ENCODE measurements around the gene HPS6. TPM values are rescaled to one million over a fixed set of nuclear protein-coding genes. Genes with fewer than 3 reads are reported as not detected.

HPS6 gene
- total RNA-seq, 1 donor from 2014 or later = 22.8 TPM

DNA sequence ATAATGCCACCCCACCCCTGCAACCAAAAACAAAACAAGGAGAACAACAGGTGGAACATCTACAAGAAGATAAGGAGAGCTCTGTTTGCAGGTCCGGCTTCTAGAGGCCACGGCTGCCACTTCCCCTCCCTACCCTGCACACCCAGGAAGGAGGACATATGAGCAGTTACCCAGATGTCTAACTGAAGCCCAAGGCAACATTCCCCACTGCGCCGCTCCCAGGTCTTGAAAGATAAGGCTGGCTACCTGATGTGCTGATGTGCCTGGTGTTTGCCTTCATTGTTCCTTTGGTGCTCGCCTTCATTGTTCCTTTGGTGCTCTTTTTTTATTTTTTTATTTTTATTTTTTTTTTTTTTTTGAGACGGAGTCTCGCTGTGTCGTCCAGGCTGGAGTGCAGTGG is 21.0 kb downstream of the HPS6 start:
- intact Hi-C loops (cut with micrococcal nuclease) = no loop called here
- Mint-ChIP-seq H3K4me3 (no peak overlapping the region), H3K27ac (no peak overlapping the region), H3K36me3 (ENCODE audit: low read depth) (no peaks in the 10 kb centered on the region), H3K9me3 (no peaks in the 10 kb centered on the region), H3K27me3 (no peaks in the 10 kb centered on the region), H3K4me1 (no peaks in the 10 kb centered on the region)
- ChIA-PET POLR2A (interaction anchor here (1.4 kb wide), 1 partner anchor 268 kb away, joined by 8 read pairs; the partner anchor contains the start of gene OGA), CTCF (no interaction called here)
- no peak for DNase-seq
- ATAC-seq (ENCODE audit: low read depth) = no peak
- TF ChIP-seq, protein P1, sequence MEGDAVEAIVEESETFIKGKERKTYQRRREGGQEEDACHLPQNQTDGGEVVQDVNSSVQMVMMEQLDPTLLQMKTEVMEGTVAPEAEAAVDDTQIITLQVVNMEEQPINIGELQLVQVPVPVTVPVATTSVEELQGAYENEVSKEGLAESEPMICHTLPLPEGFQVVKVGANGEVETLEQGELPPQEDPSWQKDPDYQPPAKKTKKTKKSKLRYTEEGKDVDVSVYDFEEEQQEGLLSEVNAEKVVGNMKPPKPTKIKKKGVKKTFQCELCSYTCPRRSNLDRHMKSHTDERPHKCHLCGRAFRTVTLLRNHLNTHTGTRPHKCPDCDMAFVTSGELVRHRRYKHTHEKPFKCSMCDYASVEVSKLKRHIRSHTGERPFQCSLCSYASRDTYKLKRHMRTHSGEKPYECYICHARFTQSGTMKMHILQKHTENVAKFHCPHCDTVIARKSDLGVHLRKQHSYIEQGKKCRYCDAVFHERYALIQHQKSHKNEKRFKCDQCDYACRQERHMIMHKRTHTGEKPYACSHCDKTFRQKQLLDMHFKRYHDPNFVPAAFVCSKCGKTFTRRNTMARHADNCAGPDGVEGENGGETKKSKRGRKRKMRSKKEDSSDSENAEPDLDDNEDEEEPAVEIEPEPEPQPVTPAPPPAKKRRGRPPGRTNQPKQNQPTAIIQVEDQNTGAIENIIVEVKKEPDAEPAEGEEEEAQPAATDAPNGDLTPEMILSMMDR (IDR thresholded peaks at IDR 0.05) = no peak

DNA sequence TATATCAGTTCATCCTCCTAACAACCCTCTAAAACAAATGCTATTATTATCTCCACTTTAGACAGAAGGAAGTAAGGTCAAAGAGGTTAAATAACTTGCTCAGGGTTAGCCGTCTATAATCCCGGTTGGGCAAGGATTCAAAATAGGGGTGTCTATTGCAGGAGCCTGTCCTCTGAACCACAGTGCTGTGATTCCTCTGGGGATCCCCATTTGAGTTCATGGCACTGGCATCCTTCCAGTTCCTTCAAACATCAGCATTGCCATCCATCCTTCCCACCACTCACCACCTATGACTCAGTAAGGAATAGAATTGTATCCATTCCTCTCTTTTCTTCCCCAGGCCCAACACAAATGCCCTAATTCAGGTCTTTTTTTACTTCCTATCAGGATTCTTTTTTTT is 25.6 kb downstream of the HPS6 start:
- no peaks in the 10 kb centered on the region for H3K4me1 Mint-ChIP-seq
- no peak overlapping the region for H3K4me3 Mint-ChIP-seq
- H3K27me3 Mint-ChIP-seq = no peaks in the 10 kb centered on the region
- no peak for DNase-seq
- no peak for ATAC-seq (ENCODE audit: low read depth)
- H3K9me3 Mint-ChIP-seq = no peaks in the 10 kb centered on the region
- CTCF ChIA-PET = no interaction called here
- TF ChIP-seq, protein P1 (IDR thresholded peaks at IDR 0.05) = no peak
- no peak overlapping the region for H3K27ac Mint-ChIP-seq
- intact Hi-C loops (cut with micrococcal nuclease) = no loop called here
- POLR2A ChIA-PET = no interaction called here
- no peaks in the 10 kb centered on the region for H3K36me3 Mint-ChIP-seq (ENCODE audit: low read depth)

DNA sequence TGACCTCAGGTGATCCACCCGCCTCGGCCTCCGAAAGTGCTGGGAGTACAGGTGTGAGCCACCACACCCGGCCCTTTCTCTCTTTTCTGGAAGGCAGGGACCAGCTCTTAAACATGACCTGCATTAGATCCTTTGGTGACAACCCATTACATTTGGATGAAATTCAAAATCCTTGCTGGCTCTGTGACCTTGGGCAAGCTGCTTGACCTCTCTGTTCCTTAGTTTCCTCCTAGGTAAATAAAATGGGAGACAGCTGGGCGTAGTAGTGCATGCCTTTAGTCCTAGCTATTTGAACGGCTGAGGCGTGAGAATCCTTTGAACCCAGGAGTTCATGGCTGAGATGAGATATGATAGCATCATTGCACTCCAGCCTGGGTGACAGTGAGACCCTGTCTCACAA is 31.3 kb downstream of the HPS6 start:
- Mint-ChIP-seq H3K27ac (no peak overlapping the region), H3K27me3 (no peaks in the 10 kb centered on the region), H3K4me3 (no peak overlapping the region), H3K4me1 (no peaks in the 10 kb centered on the region), H3K36me3 (ENCODE audit: low read depth) (no peaks in the 10 kb centered on the region), H3K9me3 (no peaks in the 10 kb centered on the region)
- no peak for ATAC-seq (ENCODE audit: low read depth)
- TF ChIP-seq, protein P1 (IDR thresholded peaks at IDR 0.05) = no peak
- intact Hi-C loops (cut with micrococcal nuclease) = no loop called here
- ChIA-PET POLR2A (no interaction called here), CTCF (no interaction called here)
- no peak for DNase-seq

DNA sequence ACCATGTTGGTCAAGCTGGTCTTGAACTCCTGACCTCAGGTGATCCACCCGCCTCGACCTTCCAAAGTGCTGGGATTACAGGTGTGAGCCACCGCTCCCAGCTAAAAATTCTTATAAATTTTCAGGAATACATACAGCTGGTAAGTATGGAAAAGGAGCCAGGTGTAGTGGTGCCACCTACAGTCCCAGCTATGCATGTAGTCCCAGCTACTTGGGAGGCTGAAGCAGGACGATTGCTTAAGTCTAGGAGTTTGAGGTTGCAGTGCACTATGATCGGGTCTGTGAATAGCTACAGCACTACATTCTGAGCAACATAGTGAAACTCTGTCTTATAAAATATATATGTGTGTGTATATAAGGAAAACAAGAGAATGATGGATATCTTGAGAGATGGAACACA is 36.0 kb downstream of the HPS6 start:
- intact Hi-C loops (cut with micrococcal nuclease) = no loop called here
- Mint-ChIP-seq H3K27ac (no peak overlapping the region), H3K36me3 (ENCODE audit: low read depth) (peaks cover 4% of the 10 kb centered on the region), H3K27me3 (no peaks in the 10 kb centered on the region), H3K4me1 (peaks cover 1% of the 10 kb centered on the region), H3K4me3 (no peak overlapping the region), H3K9me3 (no peaks in the 10 kb centered on the region)
- CTCF ChIA-PET = interaction anchor here (1.2 kb wide), 1 partner anchor 28 kb away, joined by 3 read pairs; no protein-coding TSS in a partner anchor
- DNase-seq (no peak), ATAC-seq (ENCODE audit: low read depth) (no peak)
- TF ChIP-seq, protein P1 (IDR thresholded peaks at IDR 0.05) = no peak
- POLR2A ChIA-PET = interaction anchor here (0.8 kb wide), 2 partner anchors 46 to 602 kb away, joined by 6 to 9 read pairs; no protein-coding TSS in a partner anchor

DNA sequence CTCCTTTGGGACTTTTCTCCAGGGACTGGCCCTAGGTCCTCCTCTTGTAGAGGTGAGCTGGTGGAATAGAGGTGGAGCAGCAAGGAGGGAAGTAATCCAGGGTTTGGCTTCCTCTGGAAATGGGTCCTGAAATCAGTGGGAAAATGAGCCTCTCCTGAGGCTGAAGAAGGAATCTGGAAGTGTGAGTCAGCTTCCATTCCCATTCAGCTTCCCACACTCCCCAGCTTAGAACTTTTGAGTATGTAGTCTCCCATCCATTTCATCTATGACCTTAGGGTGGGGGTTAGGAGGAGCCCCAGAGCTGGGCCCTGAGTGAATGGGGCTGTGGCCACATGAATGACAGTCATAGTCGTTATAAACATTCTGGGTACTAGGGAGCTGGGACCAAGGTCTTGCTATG is 37.3 kb downstream of the HPS6 start:
- H3K4me1 Mint-ChIP-seq = peaks cover 3% of the 10 kb centered on the region
- intact Hi-C loops (cut with micrococcal nuclease) = no loop called here
- H3K9me3 Mint-ChIP-seq = no peaks in the 10 kb centered on the region
- ChIA-PET POLR2A (no interaction called here), CTCF (interaction anchor here (2.0 kb wide), 1 partner anchor 262 kb away, joined by 6 read pairs; no protein-coding TSS in a partner anchor)
- no peaks in the 10 kb centered on the region for H3K27me3 Mint-ChIP-seq
- ATAC-seq (ENCODE audit: low read depth) (no peak), DNase-seq (no peak)
- no peak overlapping the region for H3K27ac Mint-ChIP-seq
- TF ChIP-seq, protein P1 (IDR thresholded peaks at IDR 0.05) = no peak
- H3K4me3 Mint-ChIP-seq = no peak overlapping the region
- H3K36me3 Mint-ChIP-seq (ENCODE audit: low read depth) = peaks cover 9% of the 10 kb centered on the region

Measured in activated B cell treated with CpG ODN at 0.5 μM for 24 hours (primary cell).